ENCODE measurements around the gene ZNF460. TPM values are rescaled to one million over a fixed set of nuclear protein-coding genes. Genes with fewer than 3 reads are reported as not detected.
A peak's percentile ranks its signal among the peaks of the same experiment; 100 is the strongest.

Gene ZNF460
- total RNA-seq (2014; rRNA removed; shearing (Covaris generic)) (93.4 and 94.7 TPM in 2 replicates), total RNA-seq (2022) (62.5 and 67.5 TPM in 2 replicates), Bru-seq, nascent RNA (percentile 90 among the genes with signal in this experiment), BruChase-seq, experiment 1, labeled RNA remaining after a 6-hour chase (percentile 98 among the genes with signal in this experiment), BruChase-seq, experiment 2, labeled RNA remaining after a 2-hour chase (percentile 98 among the genes with signal in this experiment)
- long read RNA-seq, partial matches to known transcripts = 0 of 1 reads
- long read RNA-seq, other reads (novel, unspliced or antisense) = 0 of 1 reads

GRCh38 chr19:57280165-57280961 is at the start of gene ZNF460:
Gene ZNF460, plus strand, starts transcription at chr19:57280485. Its CDS starts 322 bp downstream, at chr19:57280807.
- intact Hi-C loops (cut with micrococcal nuclease; ENCODE audit: unreplicated experiment) = loop anchor here (1.0 to 5.0 kb wide), 3 partner anchors 40 to 71 kb away; partner anchors contain the start of genes ZNF304, ZNF543 and ZNF805
- TF ChIP-seq CTCF (conservative IDR thresholded peaks at IDR 0.05; ENCODE audit: low read length) (no peak), EZH2phosphoT487 (IDR thresholded peaks at IDR 0.05; ENCODE audit: borderline replicate concordance, low read depth, low read length) (no peak)
- CTCF ChIA-PET (ENCODE audit: unreplicated experiment) = no interaction called here

GRCh38 chr19:57231686-57232085 is 48.6 kb upstream of the ZNF460 start:
- DNase-seq (ENCODE audit: low spot score) = no peak
- Histone ChIP-seq H3K4me3 (ENCODE audit: low read depth, low read length, poor library complexity, severe bottlenecking) (no peak overlapping the region), H3K9me3 (ENCODE audit: low read length) (no peaks in the 10 kb centered on the region), H2AFZ (ENCODE audit: low read length) (no peak overlapping the region), H4K20me1 (ENCODE audit: insufficient read depth, low read length) (no peaks in the 10 kb centered on the region), H3K9me2 (ENCODE audit: insufficient read depth, low read length) (no peaks in the 10 kb centered on the region), H3K4me2 (ENCODE audit: low read length) (no peak overlapping the region), H3K4me1 (ENCODE audit: insufficient read depth, low read length, poor library complexity, severe bottlenecking) (no peaks in the 10 kb centered on the region), H3K27ac (ENCODE audit: low read depth, low read length, poor library complexity, severe bottlenecking) (no peak overlapping the region), H3K36me3 (ENCODE audit: insufficient read depth, low read length) (no peaks in the 10 kb centered on the region), H3K79me2 (ENCODE audit: insufficient read depth, low read depth, low read length) (no peaks in the 10 kb centered on the region)
- no TSS peak for BruUV-seq (replicated peaks)
- intact Hi-C loops (cut with micrococcal nuclease; ENCODE audit: unreplicated experiment) = no loop called here
- POLR2A ChIA-PET = no interaction called here
- CTCF ChIA-PET (ENCODE audit: unreplicated experiment) = no interaction called here
- TF ChIP-seq EZH2phosphoT487 (IDR thresholded peaks at IDR 0.05; ENCODE audit: borderline replicate concordance, low read depth, low read length) = no peak
- no peak for TF ChIP-seq CTCF (conservative IDR thresholded peaks at IDR 0.05; ENCODE audit: low read length)

More at GRCh38 chr19:57280165-57280961, at the start of gene ZNF460:
- no TSS peak for BruUV-seq (replicated peaks)
- Histone ChIP-seq H3K9me3 (ENCODE audit: low read length) (no peaks in the 10 kb centered on the region), H3K36me3 (ENCODE audit: insufficient read depth, low read length) (peaks cover 36% of the 10 kb centered on the region), H2AFZ (ENCODE audit: low read length) (peak within 1 kb of the TSS; percentile 96), H3K4me3 (ENCODE audit: low read depth, low read length, poor library complexity, severe bottlenecking) (peak within 1 kb of the TSS; percentile 88), H3K4me2 (ENCODE audit: low read length) (peak within 1 kb of the TSS; percentile 97), H4K20me1 (ENCODE audit: insufficient read depth, low read length) (peaks cover 14% of the 10 kb centered on the region; the same call in 1 of the 2 replicates), H3K9me2 (ENCODE audit: insufficient read depth, low read length) (no peaks in the 10 kb centered on the region), H3K27ac (ENCODE audit: low read depth, low read length, poor library complexity, severe bottlenecking) (peak within 1 kb of the TSS; percentile 94), H3K79me2 (ENCODE audit: insufficient read depth, low read depth, low read length) (peaks cover 57% of the 10 kb centered on the region), H3K4me1 (ENCODE audit: insufficient read depth, low read length, poor library complexity, severe bottlenecking) (peaks cover 26% of the 10 kb centered on the region)
- DNase-seq (ENCODE audit: low spot score) = peak; percentile 97
- POLR2A ChIA-PET = no interaction called here

Data from OCI-LY7 (cell line).